Left colon (tissue), 2 donors: ENCODE results near the gene ZNF396. TPM values are rescaled to one million over a fixed set of nuclear protein-coding genes. Genes with fewer than 3 reads are reported as not detected.

Experiments
- ATAC-seq: fragments of 200-7000 bp; cut with Tn5 transposase; one replicate; pipeline ENCODE4 v1.9.1; 2020; ENCODE audit warnings: mild to moderate bottlenecking, moderate library complexity
- DNase-seq, 2 donors: peaks; one replicate each; pipeline ENCODE4 v3.0.0-alpha.2; 2020
- intact Hi-C, 2 donors: fragments of 100-400 bp; cut with DNase I in 1 of 2; cut with micrococcal nuclease in 1 of 2; formaldehyde crosslinking; loops; one replicate each; pipeline versions ENCODE4 v1.11.2 to v1.14.0; 2022; cut with DNase I, micrococcal nuclease
- total RNA-seq, 2 donors: library from RNA; stranded (reverse); fragmentation: NEBNext Ultra II Directional; extraction: Animal tissue kit (Norgen Biotek cat#: 25700); gene quantifications; one replicate each; pipeline ENCODE4 v1.2.1, GENCODE V29; 2021
- donor health status: DM: no; HTN: no; CAD: no.
- donor health status: DM: yes; HTN: yes; CAD: no.

The ZNF396 gene
- total RNA-seq, 2 donors from 2014 or later: 3.7 to 4.4 TPM

DNA sequence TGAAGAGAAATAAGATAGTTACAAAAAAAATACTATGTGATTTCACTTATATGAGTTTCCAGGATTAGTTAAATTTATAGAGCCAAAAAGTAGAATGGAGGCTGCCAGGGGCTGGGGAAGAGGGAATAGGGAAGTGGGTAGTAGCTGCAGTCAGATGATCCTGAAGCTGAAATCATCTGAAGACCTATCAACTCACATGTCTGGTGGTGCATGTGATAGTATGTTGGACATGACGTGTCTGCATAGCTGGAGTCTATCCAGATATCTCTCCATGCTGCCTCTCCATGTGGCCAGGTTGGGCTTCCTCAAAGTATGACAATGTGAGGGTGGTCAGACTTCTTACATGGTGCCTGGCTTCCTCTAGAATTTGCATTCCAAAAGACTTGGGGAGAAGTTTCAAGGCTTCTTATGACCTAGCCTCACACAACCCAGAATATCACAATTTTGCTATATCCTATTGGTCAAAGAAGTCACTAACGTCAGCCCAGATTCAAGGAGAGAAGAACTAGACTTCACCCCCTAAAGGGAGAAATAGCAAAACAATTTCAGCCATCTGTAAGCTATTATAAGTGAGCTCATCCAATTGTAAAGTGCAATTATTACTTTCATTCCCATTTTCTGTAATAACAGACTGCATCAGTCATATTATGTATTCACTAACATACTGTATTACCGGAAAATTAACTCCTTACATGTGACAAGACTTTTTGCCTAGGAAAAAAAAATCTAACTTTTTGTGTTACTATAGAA, 14.0 kb upstream of the ZNF396 start:
- intact Hi-C loops: loop anchor here in 1 of 2 donors (10.0 kb wide), 1 partner anchor 554 kb away; no protein-coding TSS in a partner anchor
- ATAC-seq: no peak
- DNase-seq: no peak

DNA sequence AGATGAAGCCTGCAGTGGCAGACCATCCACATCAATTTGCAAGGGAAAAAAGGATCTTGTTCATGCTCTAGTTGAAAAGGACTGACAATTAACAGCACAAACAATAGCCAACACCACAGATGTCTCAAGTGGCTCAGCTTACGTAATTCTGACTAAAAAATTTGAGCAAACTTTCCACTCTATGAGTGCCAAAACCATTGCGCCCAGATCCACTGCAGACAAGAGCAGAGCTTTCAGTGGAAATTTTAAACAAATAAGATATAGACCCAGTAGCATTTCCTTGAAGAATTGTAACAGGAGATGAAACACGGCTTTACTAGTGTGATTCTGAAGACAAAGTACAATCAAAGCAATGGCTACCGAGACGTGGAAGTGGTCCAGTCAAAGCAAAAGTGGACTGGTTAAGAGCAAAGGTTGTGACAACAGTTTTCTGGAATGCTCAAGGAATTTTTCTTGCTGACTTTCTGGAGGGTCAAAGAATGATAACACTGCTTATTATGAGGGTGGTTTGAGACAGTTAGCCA, 12.0 kb upstream of the ZNF396 start:
- intact Hi-C loops: no loop called here
- ATAC-seq: no peak
- DNase-seq: no peak

DNA sequence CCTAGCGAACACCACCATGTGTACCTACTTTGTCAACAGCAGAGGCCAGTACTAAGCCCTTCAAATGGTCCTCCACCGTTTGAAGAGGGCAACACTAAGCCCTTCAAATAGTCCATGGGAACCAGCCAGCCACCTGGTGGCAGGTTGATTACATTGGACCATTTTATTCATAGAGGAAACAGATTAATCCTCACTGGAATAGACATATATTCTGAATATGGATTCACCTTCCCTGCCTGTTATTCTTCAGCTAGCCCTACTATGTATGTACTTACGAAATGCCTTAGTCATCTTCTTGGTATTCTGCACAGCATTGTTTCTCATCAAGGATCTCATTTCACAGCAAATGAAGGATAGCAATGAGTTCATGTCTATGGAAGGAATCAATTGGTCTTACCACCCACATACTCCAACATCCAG, 10.0 kb upstream of the ZNF396 start:
- intact Hi-C loops: no loop called here
- ATAC-seq (peak; percentile 62), DNase-seq (no peak)

DNA sequence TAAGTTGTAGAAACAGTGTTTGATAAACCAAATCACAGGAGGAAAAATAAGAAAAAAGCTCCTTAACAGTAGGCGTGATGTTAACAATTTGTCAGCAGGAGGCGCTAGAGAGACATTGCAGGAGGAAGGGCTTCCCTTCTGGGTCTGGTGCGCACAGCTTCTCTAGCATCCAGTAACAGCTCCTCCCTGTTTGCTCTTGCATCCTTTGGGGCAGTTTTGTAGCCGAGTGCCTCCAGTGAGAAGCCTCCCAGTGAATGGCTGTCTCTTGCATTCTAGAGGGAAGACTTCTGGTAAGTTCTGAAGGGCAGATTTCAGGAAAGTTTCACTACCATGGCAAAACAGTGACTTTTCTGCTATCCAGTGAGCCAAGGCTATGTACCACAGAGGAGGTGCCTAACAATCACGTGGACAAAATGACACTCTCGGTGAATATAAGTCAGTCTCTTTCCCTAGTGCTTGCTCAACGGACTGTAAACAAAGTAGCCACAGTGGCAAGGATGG, 9.5 kb upstream of the ZNF396 start:
- ATAC-seq: peak; percentile 87
- intact Hi-C loops: no loop called here
- peak in 1 of 2 donors; percentile 69 for DNase-seq

DNA sequence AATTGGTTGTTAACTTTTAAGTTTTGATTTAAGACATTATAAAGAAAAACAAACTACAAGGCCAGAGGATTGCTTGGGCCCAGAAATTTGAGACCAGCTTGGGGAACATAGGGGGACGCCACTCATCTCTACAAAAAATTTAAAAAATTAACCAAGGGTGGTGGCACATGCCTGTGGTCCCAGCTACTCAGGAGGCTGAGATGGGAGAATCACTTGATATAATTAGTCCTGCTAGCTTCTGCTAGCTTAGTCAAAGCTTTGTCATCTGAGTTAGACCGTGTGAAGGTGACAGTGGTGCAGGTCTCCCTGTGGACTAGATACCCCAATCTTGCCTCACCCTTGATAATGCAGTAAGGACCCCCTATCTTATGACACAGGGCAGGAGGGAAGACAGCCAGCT, 6.0 kb upstream of the ZNF396 start:
- ATAC-seq (no peak), DNase-seq (no peak)
- intact Hi-C loops: no loop called here

DNA sequence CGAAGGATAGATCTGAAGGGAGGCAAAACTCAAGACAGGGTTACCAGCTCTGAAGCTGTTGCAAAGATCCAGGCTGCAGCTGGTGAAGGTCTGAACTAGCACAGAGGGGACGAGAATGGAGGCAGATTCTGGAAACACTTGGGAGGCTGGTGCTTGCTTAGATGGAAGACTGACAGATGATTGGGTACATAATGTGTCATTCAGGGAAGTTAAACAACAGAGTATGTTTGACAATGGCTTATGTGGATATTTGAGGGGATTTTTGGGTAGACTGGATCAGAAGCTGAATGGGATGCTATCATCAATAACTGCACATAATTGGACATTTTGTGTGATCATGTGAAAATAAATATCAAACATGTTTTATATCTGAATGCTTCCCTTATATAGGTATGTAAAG, 2.3 kb upstream of the ZNF396 start:
- intact Hi-C loops: no loop called here
- DNase-seq (no peak), ATAC-seq (no peak)

DNA sequence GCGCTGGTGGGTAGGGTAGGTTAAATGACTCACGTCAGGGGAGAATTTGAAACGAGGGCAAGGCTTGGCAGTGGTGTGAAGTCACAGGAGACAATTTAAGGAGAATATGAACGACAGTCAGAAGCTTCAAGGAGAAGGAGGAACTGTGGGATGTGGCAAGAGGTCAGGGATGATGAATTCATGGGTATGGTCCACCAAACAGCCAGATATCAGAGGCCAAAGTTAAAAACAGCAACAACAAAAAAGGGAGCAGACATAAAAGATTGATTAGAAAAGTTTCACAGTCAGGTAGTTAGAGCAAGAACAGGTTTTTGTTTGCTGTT, 1.4 kb upstream of the ZNF396 start:
- intact Hi-C loops: no loop called here
- ATAC-seq (no peak), DNase-seq (no peak)

DNA sequence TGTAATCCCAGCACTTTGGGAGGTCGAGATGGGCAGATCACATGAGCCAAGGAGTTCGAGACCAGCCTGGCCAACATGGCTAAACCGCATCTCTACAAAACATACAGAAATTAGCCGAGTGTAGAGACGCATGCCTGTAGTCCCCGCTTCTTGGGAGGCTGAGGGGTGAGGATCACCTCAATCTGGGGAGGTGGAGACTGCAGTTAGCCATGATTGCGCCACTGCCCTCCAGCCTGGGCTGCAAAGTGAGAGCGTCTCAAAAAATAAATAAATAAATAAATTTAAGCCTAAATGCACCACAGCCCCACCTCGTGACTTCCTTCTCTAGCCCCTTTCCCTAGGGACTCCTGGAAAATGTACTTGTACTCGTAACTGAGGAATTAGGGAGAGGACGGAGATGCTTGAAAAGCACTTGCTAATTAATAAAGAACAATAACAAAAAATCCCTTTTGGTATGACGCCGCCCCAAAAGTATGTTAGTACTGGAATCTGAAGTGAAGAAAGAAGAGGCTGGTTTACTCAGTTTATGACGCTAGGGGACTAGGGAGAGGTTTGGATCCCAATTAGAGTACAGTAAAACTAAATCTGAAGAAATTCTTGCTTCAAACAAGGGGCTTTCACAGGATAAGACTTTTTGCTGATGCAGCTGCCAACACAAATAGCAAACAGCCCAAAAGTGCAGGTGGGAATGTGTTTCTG, 887 bp upstream of the ZNF396 start:
- DNase-seq (no peak), ATAC-seq (no peak)
- intact Hi-C loops: no loop called here

DNA sequence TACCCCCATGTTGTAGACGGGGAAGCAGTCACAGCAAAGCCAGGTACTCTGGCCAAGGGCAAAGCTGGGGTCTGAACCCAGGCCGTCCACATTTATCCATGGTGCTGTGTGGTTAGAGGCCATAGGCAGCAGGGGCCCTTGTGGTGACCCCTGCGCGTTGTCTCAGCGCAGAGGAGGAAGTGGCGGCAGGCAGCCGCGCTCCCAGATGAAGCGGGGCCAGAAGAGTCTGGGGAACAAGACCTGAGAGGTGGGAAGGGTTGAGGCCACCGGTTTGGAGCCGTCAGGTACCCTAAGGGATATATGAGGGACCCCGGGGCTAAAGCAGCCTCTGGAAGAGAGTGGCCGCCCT, 770 bp downstream of the ZNF396 start:
- intact Hi-C loops: no loop called here
- ATAC-seq: peak; percentile 74
- DNase-seq: peak; percentile 39 to 48

DNA sequence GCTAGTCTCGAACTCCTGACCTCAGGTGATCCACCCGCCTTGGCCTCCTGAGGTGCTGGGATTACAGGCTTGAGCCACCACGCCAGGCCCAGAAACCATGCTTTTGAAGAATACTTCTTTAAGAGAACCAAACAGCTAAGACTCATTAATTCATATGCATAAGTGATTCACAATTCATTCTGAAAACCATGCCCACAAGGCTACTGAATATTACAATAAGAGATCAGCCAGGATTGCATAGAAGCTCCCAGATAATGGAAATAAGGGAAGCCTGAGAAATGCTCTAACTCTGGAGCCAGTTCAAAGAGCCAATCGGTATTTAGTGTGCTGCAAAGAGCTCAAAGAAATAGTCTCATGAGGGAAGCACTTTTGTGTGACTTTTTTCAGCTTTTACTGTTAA, 2.4 kb downstream of the ZNF396 start:
- no peak for ATAC-seq
- intact Hi-C loops: no loop called here
- DNase-seq: no peak

DNA sequence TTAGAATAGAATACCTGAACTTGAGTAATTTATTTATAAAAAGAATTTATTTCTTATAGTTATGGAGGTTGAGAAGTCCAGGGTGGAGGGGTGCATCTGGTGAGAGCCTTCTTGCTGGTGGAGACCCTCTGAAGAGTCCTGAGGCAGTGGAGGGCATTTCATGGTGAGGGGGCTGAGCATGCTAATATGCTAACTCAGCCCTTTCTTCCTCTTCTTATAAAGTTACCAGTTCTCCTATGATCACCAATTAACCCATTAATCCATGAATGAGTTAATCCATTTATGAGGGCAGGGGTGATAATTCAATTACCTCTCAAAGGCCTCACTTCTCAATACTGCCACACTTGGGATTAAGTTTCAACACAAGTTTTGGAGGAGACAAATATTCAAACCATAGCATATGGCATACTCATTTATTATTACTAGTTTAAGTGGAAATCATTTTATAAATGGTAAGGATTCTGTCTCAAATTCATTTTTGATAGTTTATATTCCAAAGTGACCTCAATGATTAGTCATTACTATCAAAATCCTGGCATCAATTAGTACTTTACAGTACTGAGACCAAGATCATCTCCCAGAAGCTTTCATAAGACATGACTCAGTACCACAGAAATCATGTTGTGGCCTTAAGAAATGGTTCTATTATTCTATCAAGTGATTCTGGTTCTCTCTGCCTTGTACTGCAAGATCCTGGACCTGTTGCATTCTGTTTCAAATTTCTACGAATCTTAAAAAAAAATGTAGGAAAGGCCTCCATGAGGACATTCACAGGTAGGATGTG, 5.5 kb downstream of the ZNF396 start:
- DNase-seq (no peak), ATAC-seq (no peak)
- intact Hi-C loops: no loop called here

DNA sequence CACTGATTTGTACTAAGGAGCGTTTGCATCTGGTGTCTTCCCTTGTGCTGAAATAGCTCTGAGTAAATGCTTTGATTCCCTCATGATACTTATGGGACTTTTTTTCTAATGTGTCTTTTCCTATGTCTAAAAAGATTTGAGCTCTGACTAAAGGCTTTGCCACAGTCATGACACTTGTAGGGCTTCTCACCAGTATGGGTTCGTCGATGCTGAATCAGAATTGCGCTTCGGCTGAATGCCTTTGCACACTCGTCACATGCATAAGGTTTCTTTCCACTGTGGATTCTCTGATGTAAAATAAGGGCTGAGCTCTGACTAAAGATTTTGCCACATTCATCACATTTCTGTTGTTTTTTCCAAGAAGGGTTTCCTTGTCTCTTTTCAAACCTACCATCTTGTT, 8.0 kb downstream of the ZNF396 start:
- no peak for DNase-seq
- ATAC-seq: no peak
- intact Hi-C loops: no loop called here

DNA sequence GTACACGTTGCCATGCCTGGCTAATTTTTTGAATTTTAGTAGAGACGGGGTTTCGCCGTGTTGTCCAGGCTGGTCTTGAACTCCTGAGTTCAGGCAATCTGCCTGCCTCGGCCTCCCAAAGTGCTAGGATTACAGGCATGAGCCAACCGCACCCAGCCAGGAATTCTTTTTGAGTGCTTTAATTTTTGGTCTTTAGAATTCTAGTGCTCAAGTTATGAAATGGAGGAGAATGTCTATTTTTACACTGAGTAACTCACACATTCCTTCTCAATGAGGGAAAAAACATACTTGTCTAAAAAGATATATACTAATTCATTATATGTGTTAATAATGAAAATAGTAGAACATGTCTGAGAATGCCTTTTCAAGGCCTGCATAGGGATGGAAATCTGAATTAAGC, 8.5 kb downstream of the ZNF396 start:
- intact Hi-C loops: no loop called here
- DNase-seq (no peak), ATAC-seq (no peak)

DNA sequence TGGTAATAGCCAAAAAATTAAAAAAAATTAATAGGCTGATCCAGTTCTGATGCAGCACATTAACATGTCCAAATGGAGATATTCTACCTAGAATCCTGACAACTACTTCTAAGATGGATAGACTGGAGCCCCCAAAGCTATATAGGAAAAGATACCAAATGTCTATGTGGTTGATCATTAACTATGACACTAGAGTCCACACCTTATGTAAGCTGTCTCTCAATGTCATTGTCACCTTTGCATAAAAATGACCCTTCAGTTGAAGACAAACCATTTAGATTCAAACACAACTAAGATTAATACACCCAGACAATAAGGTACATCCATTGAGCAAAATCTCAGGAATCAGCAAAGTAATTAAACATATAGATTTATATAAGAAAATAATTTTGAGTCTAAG, 14.6 kb downstream of the ZNF396 start:
- intact Hi-C loops: no loop called here
- DNase-seq (no peak), ATAC-seq (no peak)

DNA sequence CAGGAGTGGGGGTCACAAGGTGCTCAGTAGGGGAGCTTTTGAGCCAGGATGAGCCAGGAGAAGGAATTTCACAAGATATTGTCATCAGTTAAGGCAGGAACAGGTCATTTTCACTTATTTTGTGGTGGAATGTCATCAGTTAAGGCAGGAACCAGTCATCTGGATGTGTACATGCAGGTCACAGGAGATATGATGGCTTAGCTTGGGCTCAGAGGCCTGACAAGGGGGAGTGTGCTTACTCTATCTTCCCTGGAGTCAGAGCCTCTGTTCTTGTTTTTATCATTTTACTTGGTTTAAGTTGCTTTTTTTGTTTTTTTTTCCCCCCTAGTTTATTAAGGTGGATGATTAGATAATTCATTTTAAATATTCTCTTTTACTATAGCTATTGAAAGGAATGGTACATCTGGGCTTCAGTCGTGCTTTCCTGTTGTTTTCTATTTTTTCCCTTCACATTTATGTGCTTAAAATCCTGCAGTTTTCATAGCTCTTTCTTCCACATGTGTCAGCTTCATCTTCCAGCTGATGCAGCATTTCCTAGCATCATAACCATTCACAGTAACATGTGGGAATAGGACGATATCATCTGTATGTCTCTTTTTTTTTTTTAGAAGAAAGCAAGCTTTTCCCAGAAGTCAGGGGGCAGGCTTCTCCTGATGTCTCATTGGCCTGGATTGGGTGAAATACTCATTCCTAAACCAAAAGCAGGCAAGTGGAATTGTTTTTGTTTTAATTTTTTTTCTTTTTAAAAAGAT, 15.4 kb downstream of the ZNF396 start:
- no peak for ATAC-seq
- intact Hi-C loops: no loop called here
- no peak for DNase-seq

DNA sequence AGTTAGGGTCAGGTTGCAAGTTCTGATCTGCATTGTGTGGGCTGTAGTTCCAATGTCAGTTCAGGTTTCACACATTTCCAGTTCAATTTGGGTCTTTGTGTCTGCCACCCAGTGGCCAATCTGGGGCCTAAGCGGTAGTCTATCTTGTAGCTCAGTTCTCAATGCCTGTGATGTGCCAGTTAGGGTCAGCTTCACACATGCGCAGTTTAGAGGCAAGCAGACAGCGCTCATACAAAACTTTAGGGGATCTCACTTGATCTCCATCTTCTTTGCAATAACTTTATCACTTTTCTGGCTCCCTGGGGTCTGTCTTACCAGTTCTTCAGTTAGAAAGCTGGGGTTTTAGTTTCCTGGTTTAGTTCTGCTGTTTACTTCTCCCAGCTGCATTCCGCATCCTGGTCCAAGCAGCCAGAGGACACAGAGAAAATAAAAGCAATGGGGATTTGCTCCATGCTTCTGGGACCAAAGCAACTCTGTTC, 22.0 kb downstream of the ZNF396 start:
- intact Hi-C loops: no loop called here
- DNase-seq (peak; percentile 60 to 65), ATAC-seq (peak; percentile 96)

DNA sequence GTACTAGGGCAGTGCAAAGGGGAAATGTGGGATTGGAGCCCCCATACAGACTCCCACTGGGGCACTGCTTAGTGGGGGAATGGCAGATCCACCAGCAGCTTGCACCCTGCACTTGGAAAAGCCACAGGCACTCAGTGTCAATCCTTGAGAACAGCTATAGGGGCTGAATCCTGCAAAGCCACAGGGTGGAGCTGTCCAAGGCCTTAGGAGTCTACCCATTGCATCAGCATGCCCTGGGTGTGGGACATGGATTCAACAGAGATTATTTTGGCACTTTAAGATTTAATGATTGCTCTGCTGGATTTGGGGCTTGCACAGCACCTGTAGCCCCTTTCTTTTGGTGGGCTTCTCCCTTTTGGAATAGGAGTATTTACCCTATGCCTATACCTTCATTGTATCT, 24.4 kb downstream of the ZNF396 start:
- DNase-seq: no peak
- intact Hi-C loops: loop anchor here in 1 of 2 donors (5.0 kb wide), 1 partner anchor 120 kb away; no protein-coding TSS in a partner anchor
- ATAC-seq: no peak

DNA sequence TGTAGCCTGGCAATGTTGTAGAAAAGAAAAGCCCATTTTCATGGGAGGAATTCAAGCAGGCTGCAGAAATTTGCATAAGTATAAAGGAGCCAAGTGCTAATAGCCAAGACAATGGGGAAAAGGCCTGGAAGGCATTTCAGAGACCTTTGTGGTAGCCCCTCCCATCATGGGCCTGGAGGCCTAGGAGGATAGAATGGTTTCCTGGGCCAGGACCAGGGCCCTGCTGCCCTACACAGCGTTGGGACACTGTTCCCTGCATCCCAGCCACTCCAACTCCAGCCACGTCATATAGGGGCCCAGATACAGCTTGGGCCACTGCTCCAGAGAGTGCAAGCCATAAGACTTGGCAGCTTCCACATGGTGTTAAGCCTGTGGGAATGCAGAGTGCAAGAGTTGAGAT, 24.9 kb downstream of the ZNF396 start:
- DNase-seq (no peak), ATAC-seq (no peak)
- intact Hi-C loops: loop anchor here in 1 of 2 donors (5.0 kb wide), 1 partner anchor 120 kb away; no protein-coding TSS in a partner anchor

DNA sequence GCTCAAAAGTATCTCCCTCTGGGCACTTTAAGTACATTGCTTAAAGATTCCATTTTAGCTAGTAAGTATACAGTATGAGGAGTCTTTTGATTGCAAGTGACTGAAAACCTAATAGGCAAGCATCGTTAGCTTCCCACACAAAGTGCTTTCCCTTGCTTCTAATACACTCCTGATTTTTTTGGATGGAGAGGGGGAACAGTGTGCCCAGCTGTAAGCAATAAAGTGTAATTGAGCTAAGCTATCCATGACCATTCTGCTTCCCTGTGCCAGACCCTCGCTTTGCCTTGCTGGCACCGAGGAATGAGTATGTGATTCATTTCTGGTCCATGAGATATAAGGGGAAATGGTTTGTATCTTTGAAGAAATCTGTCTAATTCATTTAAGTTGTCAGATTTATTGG, 29.1 kb downstream of the ZNF396 start:
- no peak for DNase-seq
- intact Hi-C loops: no loop called here
- no peak for ATAC-seq
